ENCODE results near the gene WDR33. TPM values are rescaled to one million over a fixed set of nuclear protein-coding genes. Genes with fewer than 3 reads are reported as not detected.

The WDR33 gene
- total RNA-seq, 2 experiments from 2014 or later = 58.7 to 69.0 TPM

GRCh38 chr2:127721311-127721977, 89.5 kb downstream of the WDR33 start:
- H3K36me3 Mint-ChIP-seq (ENCODE audit: low read depth) = peaks cover 42% of the 10 kb centered on the region
- H3K4me3 Mint-ChIP-seq = no peak overlapping the region
- POLR2A ChIA-PET = no interaction called here
- DNase-seq = no peak
- no peak overlapping the region for H3K27ac Mint-ChIP-seq
- H3K4me1 Mint-ChIP-seq = no peaks in the 10 kb centered on the region
- CTCF ChIA-PET = no interaction called here
- no peaks in the 10 kb centered on the region for H3K9me3 Mint-ChIP-seq
- H3K27me3 Mint-ChIP-seq = no peaks in the 10 kb centered on the region

- ChIA-PET POLR2A (no interaction called here), CTCF (no interaction called here)
- Mint-ChIP-seq H3K4me3 (no peak overlapping the region), H3K27me3 (no peaks in the 10 kb centered on the region), H3K9me3 (no peaks in the 10 kb centered on the region), H3K4me1 (no peaks in the 10 kb centered on the region), H3K36me3 (ENCODE audit: low read depth) (peaks cover 35% of the 10 kb centered on the region), H3K27ac (no peak overlapping the region)
- DNase-seq = no peak
These were observed 91.4 kb downstream of the WDR33 start for GRCh38 chr2:127719301-127720218.

- Mint-ChIP-seq H3K4me3 (no peak overlapping the region), H3K27me3 (no peaks in the 10 kb centered on the region), H3K36me3 (ENCODE audit: low read depth) (peaks cover 33% of the 10 kb centered on the region), H3K27ac (no peak overlapping the region), H3K9me3 (no peaks in the 10 kb centered on the region), H3K4me1 (no peaks in the 10 kb centered on the region)
- ChIA-PET POLR2A (no interaction called here), CTCF (interaction anchor here (1.6 kb wide), 1 partner anchor 14 kb away, joined by 5 read pairs; no protein-coding TSS in a partner anchor)
- no peak for DNase-seq
These were observed 92.7 kb downstream of the WDR33 start for GRCh38 chr2:127718271-127718670.

GRCh38 chr2:127715778-127716449, 95.1 kb downstream of the WDR33 start:
- Mint-ChIP-seq H3K4me3 (no peak overlapping the region), H3K9me3 (no peaks in the 10 kb centered on the region), H3K4me1 (no peaks in the 10 kb centered on the region), H3K27me3 (no peaks in the 10 kb centered on the region), H3K36me3 (ENCODE audit: low read depth) (peaks cover 19% of the 10 kb centered on the region), H3K27ac (no peak overlapping the region)
- no peak for DNase-seq
- POLR2A ChIA-PET = no interaction called here
- CTCF ChIA-PET = interaction anchor here (0.8 to 1.3 kb wide), 3 partner anchors 9 to 40 kb away, joined by 3 to 4 read pairs (median 3); no protein-coding TSS in a partner anchor

GRCh38 chr2:127713562-127713961, 97.4 kb downstream of the WDR33 start:
- Mint-ChIP-seq H3K27ac (no peak overlapping the region), H3K4me1 (no peaks in the 10 kb centered on the region), H3K36me3 (ENCODE audit: low read depth) (peaks cover 20% of the 10 kb centered on the region), H3K9me3 (no peaks in the 10 kb centered on the region), H3K27me3 (no peaks in the 10 kb centered on the region), H3K4me3 (no peak overlapping the region)
- POLR2A ChIA-PET = no interaction called here
- CTCF ChIA-PET = no interaction called here
- no peak for DNase-seq

GRCh38 chr2:127712999-127713398, 98.0 kb downstream of the WDR33 start:
- no peak overlapping the region for H3K4me3 Mint-ChIP-seq
- H3K27ac Mint-ChIP-seq = no peak overlapping the region
- no peaks in the 10 kb centered on the region for H3K4me1 Mint-ChIP-seq
- no peak for DNase-seq
- peaks cover 20% of the 10 kb centered on the region for H3K36me3 Mint-ChIP-seq (ENCODE audit: low read depth)
- POLR2A ChIA-PET = no interaction called here
- CTCF ChIA-PET = interaction anchor here (1.2 kb wide), 1 partner anchor 11 kb away, joined by 3 read pairs; no protein-coding TSS in a partner anchor
- H3K9me3 Mint-ChIP-seq = no peaks in the 10 kb centered on the region
- H3K27me3 Mint-ChIP-seq = no peaks in the 10 kb centered on the region

- no peak for DNase-seq
- POLR2A ChIA-PET = no interaction called here
- H3K4me1 Mint-ChIP-seq = peaks cover 10% of the 10 kb centered on the region
- peaks cover 35% of the 10 kb centered on the region for H3K36me3 Mint-ChIP-seq (ENCODE audit: low read depth)
- H3K4me3 Mint-ChIP-seq = no peak overlapping the region
- no peaks in the 10 kb centered on the region for H3K9me3 Mint-ChIP-seq
- no peaks in the 10 kb centered on the region for H3K27me3 Mint-ChIP-seq
- no peak overlapping the region for H3K27ac Mint-ChIP-seq
- CTCF ChIA-PET = no interaction called here
These were observed 101.6 kb downstream of the WDR33 start for GRCh38 chr2:127709336-127709735.

- H3K27me3 Mint-ChIP-seq = no peaks in the 10 kb centered on the region
- no peak overlapping the region for H3K4me3 Mint-ChIP-seq
- no peak for DNase-seq
- no peak overlapping the region for H3K27ac Mint-ChIP-seq
- peaks cover 18% of the 10 kb centered on the region for H3K4me1 Mint-ChIP-seq
- ChIA-PET CTCF (no interaction called here), POLR2A (no interaction called here)
- H3K36me3 Mint-ChIP-seq (ENCODE audit: low read depth) = peaks cover 38% of the 10 kb centered on the region
- H3K9me3 Mint-ChIP-seq = no peaks in the 10 kb centered on the region
These were observed 102.9 kb downstream of the WDR33 start for GRCh38 chr2:127707890-127708648.

- no peaks in the 10 kb centered on the region for H3K27me3 Mint-ChIP-seq
- POLR2A ChIA-PET = no interaction called here
- peak overlapping the region; percentile 12 for H3K4me3 Mint-ChIP-seq
- H3K4me1 Mint-ChIP-seq = peaks cover 28% of the 10 kb centered on the region
- H3K27ac Mint-ChIP-seq = no peak overlapping the region
- DNase-seq = no peak
- H3K9me3 Mint-ChIP-seq = no peaks in the 10 kb centered on the region
- CTCF ChIA-PET = interaction anchor here (1.1 to 1.8 kb wide), 4 partner anchors 8 to 156 kb away, joined by 3 to 5 read pairs (median 4); no protein-coding TSS in a partner anchor
- peaks cover 47% of the 10 kb centered on the region for H3K36me3 Mint-ChIP-seq (ENCODE audit: low read depth)
These were observed 104.6 kb downstream of the WDR33 start for GRCh38 chr2:127706215-127706990.

- DNase-seq = no peak
- ChIA-PET CTCF (interaction anchor here (0.6 to 1.8 kb wide), 6 partner anchors 9 to 155 kb away, joined by 3 to 5 read pairs (median 4); no protein-coding TSS in a partner anchor), POLR2A (interaction anchor here (0.7 kb wide), 1 partner anchor 106 kb away, joined by 4 read pairs; the partner anchor contains the start of gene WDR33)
- H3K9me3 Mint-ChIP-seq = no peaks in the 10 kb centered on the region
- no peak overlapping the region for H3K4me3 Mint-ChIP-seq
- H3K36me3 Mint-ChIP-seq (ENCODE audit: low read depth) = peaks cover 44% of the 10 kb centered on the region
- peaks cover 34% of the 10 kb centered on the region for H3K4me1 Mint-ChIP-seq
- no peak overlapping the region for H3K27ac Mint-ChIP-seq
- H3K27me3 Mint-ChIP-seq = no peaks in the 10 kb centered on the region
These were observed 105.4 kb downstream of the WDR33 start for GRCh38 chr2:127705391-127706065.

GRCh38 chr2:127704641-127705390, 106.2 kb downstream of the WDR33 start:
- Mint-ChIP-seq H3K9me3 (no peaks in the 10 kb centered on the region), H3K4me3 (no peak overlapping the region), H3K27ac (peak overlapping the region; percentile 58), H3K27me3 (no peaks in the 10 kb centered on the region), H3K4me1 (peaks cover 38% of the 10 kb centered on the region), H3K36me3 (ENCODE audit: low read depth) (peaks cover 46% of the 10 kb centered on the region)
- POLR2A ChIA-PET = interaction anchor here (0.7 kb wide), 1 partner anchor 106 kb away, joined by 4 read pairs; the partner anchor contains the start of gene WDR33
- no peak for DNase-seq
- CTCF ChIA-PET = interaction anchor here (0.6 to 1.8 kb wide), 10 partner anchors 10 to 113 kb away, joined by 3 to 5 read pairs (median 4); no protein-coding TSS in a partner anchor
